Uterus (tissue), 2 donors: ENCODE results near the gene ENOX2.

ENCODE experiments used
- POLR2A ChIP-seq, 2 donors: fragments of 450-650 bp; IDR thresholded peaks; one replicate each; pipeline ENCODE4 v1.6.1; 2016; ENCODE audit warnings: antibody characterized with exemption in 2 of 2, mild to moderate bottlenecking in 1 of 2, moderate library complexity in 1 of 2
- TF ChIP-seq, protein P1 (sequence below), 4 experiments: fragments of 200-600 bp in 2 of 4; fragments of 450-650 bp in 2 of 4; sonication (generic) in 2 of 4; IDR thresholded peaks; one replicate each; pipeline ENCODE4 v1.5.1; 2016 to 2019; ENCODE audit warnings: antibody characterized with exemption in 4 of 4, mild to moderate bottlenecking in 2 of 4, moderate library complexity in 1 of 4

DNA sequence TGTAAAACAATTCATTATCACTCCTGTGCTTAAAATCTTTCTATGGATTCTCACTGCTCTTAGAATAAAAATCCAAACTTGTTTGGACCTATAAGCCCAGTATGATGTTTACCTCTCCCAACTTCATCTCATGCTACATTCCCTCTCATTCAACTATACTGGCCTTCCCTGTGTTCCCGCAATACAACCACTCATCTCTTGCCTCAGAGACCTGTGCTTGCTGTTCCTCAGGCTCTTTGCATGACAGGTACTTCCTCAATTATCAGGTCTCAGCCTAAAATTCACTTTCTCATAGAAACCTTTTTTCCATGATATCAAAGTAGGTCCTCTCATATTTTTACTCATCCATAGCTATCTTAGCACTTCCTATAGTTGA is 71.7 kb downstream of the ENOX2 start:
- TF ChIP-seq, protein P1, sequence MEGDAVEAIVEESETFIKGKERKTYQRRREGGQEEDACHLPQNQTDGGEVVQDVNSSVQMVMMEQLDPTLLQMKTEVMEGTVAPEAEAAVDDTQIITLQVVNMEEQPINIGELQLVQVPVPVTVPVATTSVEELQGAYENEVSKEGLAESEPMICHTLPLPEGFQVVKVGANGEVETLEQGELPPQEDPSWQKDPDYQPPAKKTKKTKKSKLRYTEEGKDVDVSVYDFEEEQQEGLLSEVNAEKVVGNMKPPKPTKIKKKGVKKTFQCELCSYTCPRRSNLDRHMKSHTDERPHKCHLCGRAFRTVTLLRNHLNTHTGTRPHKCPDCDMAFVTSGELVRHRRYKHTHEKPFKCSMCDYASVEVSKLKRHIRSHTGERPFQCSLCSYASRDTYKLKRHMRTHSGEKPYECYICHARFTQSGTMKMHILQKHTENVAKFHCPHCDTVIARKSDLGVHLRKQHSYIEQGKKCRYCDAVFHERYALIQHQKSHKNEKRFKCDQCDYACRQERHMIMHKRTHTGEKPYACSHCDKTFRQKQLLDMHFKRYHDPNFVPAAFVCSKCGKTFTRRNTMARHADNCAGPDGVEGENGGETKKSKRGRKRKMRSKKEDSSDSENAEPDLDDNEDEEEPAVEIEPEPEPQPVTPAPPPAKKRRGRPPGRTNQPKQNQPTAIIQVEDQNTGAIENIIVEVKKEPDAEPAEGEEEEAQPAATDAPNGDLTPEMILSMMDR (IDR thresholded peaks at IDR 0.05) = no peak
- TF ChIP-seq POLR2A (IDR thresholded peaks at IDR 0.05) = no peak
